Measurements from ENCODE around the gene HS3ST1.

DNA sequence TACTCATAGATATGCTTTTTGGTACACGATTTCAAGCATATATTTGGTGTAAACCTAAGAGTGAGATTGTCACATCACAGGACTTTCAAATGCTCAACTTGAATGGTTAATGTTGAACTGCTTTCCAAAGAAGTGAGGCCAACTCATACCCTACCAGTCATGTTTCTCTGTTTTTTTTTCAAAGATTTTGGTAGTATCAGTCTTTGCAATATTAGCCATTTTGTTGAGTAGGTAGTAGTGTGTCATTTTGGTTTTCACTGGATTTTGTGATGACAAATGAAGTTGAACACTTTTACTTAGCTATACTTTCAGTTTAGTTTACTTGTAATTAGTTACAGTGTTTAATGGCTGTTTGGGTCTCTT is 12.5 kb upstream of the HS3ST1 start:
- no peak for TF ChIP-seq CTCF (IDR thresholded peaks at IDR 0.05 in 2 of 3, conservative IDR thresholded peaks at IDR 0.05 in 1 of 3; ENCODE audit: borderline replicate concordance in 1 of 3, insufficient read depth in 1 of 3, low read depth in 2 of 3, low read length in 2 of 3)
- no peak for TF ChIP-seq EZH2 (IDR thresholded peaks at IDR 0.05)
- no peak for TF ChIP-seq ZNF274 (IDR thresholded peaks at IDR 0.05; ENCODE audit: low read depth, low read length)
- TF ChIP-seq EZH2phosphoT487 (IDR thresholded peaks at IDR 0.05; ENCODE audit: borderline replicate concordance): no peak
- no peak for TF ChIP-seq POLR2A (IDR thresholded peaks at IDR 0.05; ENCODE audit: borderline replicate concordance, extremely low read depth, insufficient read depth, insufficient read length)
- no peak for TF ChIP-seq SIN3A (IDR thresholded peaks at IDR 0.05; ENCODE audit: low read depth)
- TF ChIP-seq CEBPB (IDR thresholded peaks at IDR 0.05; ENCODE audit: low read depth): no peak
- no peak for TF ChIP-seq ATF3 (IDR thresholded peaks at IDR 0.05)
- TF ChIP-seq POLR2AphosphoS5 (IDR thresholded peaks at IDR 0.05; ENCODE audit: low read depth, low read length): no peak
- TF ChIP-seq, protein P1, sequence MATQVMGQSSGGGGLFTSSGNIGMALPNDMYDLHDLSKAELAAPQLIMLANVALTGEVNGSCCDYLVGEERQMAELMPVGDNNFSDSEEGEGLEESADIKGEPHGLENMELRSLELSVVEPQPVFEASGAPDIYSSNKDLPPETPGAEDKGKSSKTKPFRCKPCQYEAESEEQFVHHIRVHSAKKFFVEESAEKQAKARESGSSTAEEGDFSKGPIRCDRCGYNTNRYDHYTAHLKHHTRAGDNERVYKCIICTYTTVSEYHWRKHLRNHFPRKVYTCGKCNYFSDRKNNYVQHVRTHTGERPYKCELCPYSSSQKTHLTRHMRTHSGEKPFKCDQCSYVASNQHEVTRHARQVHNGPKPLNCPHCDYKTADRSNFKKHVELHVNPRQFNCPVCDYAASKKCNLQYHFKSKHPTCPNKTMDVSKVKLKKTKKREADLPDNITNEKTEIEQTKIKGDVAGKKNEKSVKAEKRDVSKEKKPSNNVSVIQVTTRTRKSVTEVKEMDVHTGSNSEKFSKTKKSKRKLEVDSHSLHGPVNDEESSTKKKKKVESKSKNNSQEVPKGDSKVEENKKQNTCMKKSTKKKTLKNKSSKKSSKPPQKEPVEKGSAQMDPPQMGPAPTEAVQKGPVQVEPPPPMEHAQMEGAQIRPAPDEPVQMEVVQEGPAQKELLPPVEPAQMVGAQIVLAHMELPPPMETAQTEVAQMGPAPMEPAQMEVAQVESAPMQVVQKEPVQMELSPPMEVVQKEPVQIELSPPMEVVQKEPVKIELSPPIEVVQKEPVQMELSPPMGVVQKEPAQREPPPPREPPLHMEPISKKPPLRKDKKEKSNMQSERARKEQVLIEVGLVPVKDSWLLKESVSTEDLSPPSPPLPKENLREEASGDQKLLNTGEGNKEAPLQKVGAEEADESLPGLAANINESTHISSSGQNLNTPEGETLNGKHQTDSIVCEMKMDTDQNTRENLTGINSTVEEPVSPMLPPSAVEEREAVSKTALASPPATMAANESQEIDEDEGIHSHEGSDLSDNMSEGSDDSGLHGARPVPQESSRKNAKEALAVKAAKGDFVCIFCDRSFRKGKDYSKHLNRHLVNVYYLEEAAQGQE (IDR thresholded peaks at IDR 0.05; ENCODE audit: low read depth): no peak
- no peak for TF ChIP-seq JUND (IDR thresholded peaks at IDR 0.05)
- no peak for TF ChIP-seq ZFX (IDR thresholded peaks at IDR 0.05)
- TF ChIP-seq ELF1 (IDR thresholded peaks at IDR 0.05; ENCODE audit: borderline replicate concordance, low read depth): no peak
- TF ChIP-seq, protein P2, sequence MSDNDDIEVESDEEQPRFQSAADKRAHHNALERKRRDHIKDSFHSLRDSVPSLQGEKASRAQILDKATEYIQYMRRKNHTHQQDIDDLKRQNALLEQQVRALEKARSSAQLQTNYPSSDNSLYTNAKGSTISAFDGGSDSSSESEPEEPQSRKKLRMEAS (IDR thresholded peaks at IDR 0.05): no peak

Data from HCT116 (cell line).